Right renal cortex interstitium (tissue), 3 donors: ENCODE measurements around the gene MATK. TPM values are rescaled to one million over a fixed set of nuclear protein-coding genes. Genes with fewer than 3 reads are reported as not detected.
"Not testable (repeated sequence)": the region's sequence is repeated elsewhere in the genome, so short reads cannot be mapped to it uniquely, and the experiment has no call there.

ENCODE experiments used
- DNase-seq, 3 donors: peaks; one replicate each; pipeline ENCODE4 v3.0.0-alpha.2; 2013; ENCODE audit warnings: low read depth in 3 of 3, low spot score in 2 of 3
- polyA plus RNA-seq, 3 donors: library from polyadenylated mRNA; unstranded; fragments of 120-200 nt; gene quantifications; one replicate each; pipeline ENCODE4 v1.2.1, GENCODE V29; 2013; ENCODE audit not compliant: insufficient read length in 3 of 3

The MATK gene
- polyA plus RNA-seq, 3 donors, result 0.93 to 1.4 (median 1.0) TPM

DNA sequence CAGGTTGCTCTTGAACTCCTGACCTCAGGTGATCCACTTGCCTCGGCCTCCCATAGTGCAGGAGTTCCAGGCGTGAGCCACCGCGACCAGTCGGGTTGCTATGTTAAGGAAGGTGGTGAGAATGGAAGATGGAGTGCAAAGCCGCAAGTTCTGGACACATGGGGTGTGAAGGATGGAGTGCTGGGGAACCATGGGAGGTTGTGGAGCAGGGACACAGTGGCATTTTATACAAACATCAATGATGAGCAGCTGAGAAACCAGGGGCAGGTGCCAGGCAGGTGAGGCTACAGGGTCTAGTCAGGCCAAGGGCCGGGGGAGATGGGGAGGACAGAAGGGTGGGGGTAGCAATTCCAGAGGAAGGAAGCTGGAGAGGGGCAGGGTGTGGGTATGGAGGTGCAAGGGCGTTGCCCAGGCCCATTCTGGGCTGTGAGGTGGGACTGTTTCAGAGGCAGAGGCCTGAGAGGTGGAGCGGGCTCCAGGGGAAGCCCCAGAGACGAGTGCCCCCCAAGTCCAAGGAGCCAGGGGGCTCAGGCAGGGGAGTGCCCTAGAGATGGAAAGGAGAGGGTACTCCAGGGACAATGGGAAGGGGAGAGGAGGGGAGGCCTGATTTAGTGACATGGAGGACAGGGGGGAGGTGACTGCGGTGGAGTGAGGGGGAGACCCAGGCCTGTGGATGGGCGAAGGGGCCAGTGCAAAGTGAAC is 12.2 kb downstream of the MATK start:
- DNase-seq, result no peak

DNA sequence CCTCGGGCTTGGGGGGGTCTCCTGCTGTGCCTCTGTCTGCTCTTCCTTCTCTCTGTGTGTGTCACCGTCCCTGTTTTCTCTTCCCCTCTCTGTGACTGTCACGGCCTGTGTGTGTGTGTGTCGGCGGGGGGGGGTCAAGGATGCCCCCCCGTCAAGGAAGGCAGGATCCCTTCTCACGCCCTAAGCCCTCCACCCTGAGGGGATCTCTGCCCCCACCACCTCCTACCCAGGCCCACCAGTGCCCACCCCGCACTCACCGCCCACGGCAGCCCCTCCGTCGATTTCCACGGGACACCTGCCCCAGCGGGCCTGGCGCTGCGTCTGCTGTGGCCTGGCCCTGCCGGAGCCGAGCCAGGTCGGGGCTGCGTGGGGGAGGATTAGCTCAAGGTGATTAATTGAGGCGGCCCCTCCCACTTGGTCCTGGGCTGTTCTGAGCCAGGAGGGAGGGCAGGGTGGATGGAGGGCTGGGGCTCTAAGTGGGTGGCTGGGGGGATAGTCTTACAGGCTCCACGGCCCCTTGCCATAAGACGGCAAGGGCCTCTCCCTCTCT is 14.2 kb downstream of the MATK start, which contains the start of gene RAX2:
TSS of gene RAX2 (minus strand) at position 323 of the 550 bp plus-strand sequence. CDS start 486 bp downstream, outside the sequence.
- no peak for DNase-seq

DNA sequence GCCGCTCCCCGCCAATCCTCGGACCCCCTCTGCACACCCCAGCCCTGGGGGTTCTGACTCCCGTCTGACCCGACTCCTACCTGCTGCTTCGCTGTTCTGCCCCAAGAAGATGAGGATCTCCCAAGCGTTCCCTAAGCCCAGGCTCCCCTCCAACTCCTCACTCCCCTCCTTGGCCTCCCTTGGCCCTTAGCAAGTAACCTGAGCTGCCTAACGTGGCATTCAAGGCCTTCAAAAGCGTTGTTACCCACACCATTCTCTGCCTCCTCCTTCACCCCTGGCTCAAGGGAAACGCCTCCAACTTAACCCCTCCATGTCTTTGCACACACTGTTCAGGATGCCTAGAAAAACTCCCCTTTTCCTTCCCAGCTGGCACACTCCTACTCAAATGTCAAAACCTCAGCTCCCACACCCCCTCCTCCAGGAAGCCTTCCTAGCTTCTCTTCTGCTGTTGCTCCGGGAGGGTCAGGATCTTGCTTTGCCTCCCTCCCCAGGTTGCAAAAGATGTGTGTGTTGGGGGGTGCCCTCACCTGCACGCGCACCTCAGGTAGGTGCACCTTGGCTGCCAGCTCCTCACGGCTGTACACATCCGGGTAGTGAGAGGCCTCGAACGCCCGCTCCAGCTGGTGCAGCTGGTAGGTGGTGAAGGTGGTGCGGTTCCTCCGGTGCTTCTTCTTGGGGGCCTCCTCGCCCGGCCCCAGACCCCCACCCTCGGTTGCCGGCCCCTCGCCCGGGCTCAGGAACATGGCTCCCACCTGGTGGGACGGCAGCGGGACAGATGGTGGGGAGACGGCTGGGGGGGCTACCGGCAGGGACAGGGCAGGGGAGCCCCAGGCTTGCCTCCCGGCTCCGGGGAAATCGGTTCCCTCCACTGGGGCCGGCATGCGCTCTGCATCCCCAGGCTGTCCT is 14.9 kb downstream of the MATK start:
- no peak for DNase-seq

DNA sequence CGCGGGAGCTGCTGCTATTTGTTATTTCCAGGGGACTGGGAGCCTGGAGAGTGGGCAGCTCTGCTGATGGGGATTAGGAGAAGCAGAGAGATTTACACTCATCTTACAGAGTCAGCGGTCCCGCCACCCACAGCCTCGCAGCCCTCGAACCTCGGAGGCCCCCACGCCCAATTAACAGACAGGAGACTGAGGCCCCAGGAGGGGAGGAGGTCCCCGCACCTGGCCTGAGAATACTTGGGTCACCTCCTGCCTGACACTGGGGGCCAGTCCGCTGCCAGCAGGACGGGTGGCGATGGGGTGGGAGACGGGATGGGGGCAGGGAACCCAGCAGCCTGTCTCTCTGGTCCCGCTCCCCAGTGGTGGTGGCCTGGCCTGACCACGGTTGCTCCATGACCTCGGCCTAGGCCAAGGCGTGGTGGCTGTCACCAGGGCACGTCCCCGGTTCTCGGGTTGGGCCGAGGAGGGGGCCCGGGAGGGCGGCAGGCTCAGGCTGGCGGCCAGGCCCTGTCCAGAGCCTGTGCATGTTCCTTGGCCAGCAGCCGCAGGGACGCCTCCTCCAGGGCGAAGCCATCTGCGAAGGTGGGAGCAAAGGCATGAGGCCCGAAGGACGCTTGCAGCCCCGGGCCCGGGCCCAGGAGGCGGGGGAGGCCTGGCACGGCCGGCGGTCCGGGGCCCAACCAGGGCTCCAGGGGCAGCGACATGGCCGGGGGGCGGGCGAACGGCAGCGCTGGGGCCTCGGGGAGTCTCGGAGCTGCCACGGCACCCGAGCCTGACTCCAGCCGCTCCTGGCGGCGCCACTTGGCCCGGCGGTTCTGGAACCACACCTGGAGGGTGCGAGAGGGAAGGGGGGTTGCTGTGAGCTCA is 15.8 kb downstream of the MATK start:
- DNase-seq, result no peak

DNA sequence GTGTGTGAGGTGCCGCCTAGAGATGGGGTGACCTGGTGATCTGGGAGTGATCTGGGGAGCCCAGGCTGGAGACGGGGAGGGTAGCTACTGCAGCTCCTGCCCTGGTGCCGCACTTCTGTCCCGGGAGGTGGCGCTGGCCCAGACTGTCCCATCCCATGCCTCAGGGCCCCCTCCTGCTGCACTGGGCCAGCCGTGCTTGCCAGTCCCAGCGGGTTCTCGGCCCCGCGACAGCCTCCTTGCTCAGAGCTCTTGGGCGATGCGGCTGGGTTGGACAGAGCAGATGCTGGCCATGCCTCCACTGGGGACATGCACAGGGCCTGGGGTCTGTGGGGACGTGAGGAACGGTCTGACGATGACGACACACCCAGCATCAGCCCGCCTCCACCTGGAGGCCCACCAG is 16.7 kb downstream of the MATK start:
- DNase-seq, result no peak

DNA sequence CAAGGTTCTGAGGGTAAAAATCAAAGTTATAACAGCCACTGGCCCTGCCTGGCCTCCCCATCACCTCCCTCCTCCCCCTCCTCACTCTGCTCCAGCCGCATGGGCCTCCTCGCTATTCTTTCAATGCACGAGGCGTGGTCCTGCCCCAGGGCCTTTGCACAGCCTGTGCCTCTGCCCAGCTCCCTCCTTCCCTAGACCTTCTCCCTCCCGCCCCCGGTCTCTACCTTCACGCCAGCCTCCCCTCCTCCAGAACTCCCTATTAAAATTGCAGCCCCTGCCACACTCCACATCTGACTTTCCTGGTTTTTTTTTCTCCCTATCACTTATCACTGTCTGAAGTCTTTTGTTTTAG is 17.5 kb downstream of the MATK start:
- no peak for DNase-seq

DNA sequence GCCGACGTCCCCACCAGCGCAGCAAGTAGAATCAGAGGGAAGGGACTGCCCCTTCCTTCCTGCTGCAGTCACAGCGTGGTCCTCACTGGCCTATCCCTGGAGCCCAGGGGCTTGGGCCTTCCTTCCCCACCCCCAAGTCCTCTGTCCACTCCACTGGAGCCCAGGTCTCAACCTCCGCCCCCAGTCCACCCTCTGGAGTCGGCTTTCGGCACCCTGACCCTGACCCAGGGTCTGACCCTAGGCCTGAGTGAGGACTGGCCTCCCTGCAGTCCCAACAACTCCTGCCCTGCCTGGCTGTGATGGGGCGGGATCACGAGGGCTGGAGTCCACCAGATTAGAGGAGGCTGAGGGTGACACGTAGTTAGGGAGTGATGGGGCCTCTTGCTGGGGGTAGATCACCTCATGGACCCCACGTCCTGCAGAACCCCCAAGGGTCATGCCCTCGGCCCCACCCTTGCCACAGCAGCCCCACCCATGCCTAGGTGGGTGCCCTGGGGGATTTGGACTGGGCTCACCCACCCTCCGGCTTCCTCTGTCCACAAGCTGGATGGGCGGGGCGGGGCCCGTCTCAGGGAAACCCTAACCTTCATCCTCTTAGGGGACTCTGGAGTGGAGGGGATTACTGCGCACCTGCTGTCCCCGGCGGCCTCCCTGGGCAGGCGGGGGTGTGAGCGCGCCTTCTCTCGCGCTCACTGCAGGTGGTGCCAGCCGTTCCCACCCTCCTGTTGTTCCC is 18.0 kb downstream of the MATK start:
- no peak for DNase-seq

DNA sequence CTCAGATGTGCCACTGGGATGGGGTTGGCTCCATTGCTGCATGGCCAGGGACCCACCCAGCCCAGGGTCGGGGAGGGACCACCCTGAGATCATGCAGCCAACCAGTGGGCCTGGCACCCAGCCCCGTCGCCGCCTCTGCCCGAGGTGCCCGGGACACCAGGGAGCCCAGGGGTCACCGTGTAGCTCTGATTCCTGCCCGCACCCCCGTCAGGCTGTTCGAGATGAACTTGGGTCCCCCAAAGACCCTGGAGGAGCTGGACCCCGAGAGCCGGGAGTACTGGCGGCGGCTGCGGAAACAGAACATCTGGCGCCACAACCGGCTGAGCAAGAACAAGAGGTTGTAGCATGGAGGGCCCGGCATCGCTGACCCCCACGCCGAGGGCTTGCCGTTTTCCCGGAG is 19.1 kb downstream of the MATK start:
- no peak for DNase-seq

DNA sequence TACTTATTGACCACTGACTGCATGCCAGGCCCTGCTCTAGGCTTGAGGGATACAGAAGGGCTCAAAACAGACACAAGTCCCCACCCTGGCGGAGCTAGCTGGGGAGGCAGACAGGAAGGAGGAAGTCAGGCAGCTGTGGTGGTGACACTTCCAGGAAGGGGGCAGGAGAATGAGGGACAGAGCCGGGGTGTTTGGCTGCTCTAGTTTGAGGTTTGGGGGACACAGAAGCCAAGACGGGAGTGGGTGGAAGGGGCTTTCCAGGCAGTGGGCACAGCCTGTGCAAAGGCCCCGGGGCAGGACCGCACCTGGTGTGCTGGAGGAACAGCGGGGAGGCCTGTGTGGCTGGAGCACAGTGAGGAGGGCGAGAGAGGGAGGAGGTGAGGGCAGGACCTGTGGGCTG is 19.7 kb downstream of the MATK start:
- DNase-seq, result no peak

DNA sequence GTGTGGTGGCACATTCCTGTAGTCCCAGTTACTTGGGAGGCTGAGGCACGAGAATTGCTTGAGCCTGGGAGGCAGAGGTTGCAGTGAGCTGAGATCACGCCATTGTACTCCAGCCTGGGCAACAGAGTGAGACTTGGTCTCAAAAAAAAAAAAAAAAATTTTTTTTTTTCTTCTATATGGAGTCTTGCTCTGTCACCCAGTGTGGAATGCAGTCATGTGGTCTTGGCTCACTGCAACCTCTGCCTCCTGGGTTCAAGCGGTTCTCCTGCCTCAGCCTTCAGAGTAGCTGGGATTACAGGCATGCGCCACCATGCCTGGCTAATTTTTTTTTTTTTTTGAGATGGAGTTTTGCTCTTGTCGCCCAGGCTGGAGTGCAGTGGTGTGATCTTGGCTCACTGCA is 20.4 kb downstream of the MATK start:
- not testable (repeated sequence) for DNase-seq

DNA sequence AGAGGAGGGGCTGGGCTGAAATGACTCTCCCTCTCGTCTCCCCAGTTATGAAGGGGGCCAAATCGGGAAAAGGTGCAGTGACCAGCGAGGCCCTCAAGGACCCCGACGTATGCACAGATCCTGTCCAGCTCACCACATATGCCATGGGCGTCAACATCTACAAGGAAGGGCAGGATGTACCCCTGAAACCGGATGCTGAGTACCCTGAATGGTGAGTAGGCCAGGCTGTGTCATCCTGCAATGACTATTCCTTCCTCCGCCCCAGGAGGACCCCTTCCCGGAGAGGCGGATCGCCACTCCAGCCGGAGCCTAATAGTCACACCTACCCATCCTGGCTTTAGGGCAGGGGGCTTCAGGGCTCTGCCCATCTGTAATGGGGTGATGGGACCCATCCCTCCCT is 21.1 kb downstream of the MATK start:
- DNase-seq, result no peak

DNA sequence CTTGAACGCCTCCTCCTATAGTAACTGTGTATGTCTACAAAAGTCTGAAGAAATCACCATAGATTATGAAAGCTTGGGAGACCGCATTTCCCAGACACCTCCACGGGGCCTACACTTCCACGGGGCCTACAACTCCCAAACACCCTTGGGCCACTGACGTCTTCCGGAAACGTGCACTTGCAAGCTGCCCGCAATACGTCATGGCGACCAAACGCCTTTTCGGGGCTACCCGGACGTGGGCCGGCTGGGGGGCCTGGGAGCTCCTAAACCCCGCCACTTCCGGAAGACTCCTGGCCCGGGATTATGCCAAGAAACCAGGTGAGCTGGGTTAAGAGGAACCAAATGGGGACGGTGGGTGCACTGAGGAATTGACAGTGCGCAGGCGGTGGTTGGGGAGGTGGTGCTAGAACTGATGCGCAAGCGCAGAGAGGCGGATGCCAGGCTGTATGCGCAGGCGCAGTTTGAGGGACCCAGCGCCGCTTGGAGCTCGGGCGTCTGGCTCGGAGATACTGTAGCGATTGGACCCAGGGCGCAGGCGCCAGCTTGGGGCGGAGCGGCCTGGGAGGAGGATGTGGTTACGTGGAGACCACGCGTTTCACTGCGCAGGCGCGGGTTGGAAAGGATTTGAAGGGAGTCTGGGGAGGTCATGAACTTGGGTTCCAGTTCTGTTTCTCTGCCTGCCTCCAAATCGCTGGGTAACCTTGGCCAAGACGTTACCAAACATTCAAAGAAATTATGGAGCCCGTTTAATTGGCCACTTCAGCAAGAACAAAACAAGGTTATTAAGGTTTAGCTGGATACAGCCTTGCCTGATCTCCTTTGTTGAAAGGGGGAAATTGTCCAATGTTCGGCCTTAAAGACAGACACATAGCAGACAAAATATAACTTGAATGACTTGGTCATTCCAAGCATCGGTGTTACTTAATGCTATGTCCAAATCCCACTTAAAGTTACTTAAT is 23.4 kb downstream of the MATK start, which contains the start of gene MRPL54:
TSS of gene MRPL54 (plus strand) at position 182 of the 959 bp plus-strand sequence. CDS start at position 201, 19 bp downstream.
- peak; percentile 99 to 100 (median 99) for DNase-seq

DNA sequence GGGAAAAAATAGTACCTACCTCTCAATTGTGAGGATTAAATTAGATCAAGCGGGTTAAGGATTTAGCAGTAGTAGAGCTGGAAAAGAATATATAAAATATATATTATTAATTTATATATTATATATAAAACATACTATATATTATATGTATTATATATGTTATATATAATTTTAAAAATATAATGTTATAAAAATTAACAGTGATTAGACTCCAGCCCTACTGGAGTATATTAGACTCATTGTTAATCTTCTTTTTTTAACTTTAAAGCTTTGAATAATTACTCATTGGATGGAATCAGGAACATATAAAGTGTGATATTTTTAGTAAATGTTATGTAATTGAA is 24.1 kb downstream of the MATK start:
- no peak for DNase-seq

DNA sequence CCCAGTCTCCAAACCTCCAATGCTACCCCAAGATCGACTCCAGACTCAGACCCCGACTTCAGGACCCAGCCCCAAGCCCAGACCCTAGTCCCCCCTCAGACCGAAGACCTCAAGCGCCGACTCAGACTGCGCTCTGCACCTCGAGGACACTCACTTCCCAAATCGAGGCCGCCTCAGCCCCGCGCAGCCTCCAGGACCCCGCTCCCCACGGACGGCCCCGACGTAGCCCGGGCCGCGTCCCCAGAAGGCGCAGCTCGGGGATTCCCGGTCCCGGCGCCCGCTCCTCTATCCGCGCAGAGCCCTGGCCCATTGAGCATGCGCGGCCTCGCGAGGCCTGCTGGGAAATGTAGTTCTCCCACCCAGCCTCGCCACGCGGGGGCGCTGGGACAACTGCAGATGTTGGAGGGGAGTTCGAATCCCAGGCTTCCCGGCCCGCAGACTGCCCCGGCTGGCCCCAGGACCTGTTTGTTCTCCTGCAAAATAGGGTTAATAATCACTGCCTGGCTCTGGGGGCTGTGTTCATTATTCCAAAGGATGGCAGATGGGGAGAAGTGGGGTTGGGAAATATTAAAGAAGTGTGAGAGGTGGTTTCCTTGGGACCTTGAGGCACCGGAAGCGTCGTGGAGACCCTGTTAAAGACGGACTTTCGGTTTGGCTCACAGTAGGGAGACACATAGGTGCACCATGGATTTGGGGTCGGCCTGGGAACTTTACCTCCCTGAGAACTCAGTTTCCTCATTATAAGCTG is 24.6 kb downstream of the MATK start, which contains the start of gene APBA3:
TSS of gene APBA3 (minus strand) at position 311 of the 748 bp plus-strand sequence. CDS start 1,428 bp downstream, outside the sequence.
- peak; percentile 69 to 80 (median 71) for DNase-seq

DNA sequence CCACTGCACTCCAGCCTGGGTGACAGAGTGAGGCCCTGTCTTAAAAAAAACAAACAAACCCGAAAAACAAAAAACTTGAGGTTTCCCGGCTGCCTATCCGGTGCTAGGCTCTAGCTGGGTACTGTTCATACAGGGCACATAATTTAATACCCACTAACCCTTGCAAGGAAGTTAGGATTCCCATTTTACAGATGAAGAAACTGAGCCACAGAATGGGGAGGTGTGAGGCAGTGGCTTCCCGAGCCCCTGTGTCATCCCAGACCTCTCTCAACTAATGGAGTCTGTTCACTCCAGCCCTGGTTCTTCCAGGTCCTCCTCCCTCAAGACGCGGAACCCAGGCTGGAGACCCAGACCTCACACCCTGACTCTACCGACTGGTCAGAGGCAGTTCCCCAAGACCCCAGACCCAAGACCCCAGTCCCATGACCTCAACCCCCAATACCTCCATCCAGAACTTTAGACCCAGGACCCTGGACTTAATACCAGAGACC is 25.3 kb downstream of the MATK start:
- DNase-seq, result no peak

DNA sequence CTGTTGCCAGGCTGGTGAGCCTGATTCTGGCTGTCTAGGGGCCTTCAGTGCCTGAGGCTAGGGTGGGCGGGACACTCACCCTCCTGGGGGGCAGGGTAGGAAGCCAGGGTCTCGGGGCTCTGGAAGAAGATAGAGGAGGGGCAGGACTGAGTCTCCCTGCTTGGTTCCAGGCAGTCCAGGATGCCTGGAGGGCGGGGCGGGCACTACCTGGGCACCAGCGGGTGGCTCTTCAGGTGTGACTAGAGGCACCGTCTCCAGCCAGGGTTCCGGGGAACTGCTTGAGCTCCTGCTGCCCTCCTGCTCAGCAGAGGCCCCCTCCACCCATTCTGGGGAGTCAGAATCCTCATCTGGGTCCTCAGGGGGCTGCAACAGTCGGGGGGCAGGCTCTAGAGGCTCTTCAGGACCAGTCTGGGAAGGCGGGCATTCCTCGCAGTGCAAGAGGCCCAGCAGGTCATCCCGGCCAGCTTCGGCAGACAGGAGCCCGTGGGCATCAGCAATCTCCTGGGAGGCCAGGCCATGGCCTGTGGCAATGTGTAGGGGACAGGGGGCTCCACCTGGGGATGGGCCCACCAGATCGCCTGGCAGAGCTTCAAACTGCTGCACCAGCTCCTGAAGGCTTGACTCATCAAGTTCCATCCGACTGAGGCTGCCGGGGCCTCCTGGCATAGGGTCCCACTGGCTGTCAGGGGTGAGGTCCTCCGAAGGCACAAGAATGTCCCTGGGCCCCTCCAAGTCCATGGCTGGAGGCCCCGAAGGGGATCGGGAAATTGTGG is 26.5 kb downstream of the MATK start:
- DNase-seq, result no peak

DNA sequence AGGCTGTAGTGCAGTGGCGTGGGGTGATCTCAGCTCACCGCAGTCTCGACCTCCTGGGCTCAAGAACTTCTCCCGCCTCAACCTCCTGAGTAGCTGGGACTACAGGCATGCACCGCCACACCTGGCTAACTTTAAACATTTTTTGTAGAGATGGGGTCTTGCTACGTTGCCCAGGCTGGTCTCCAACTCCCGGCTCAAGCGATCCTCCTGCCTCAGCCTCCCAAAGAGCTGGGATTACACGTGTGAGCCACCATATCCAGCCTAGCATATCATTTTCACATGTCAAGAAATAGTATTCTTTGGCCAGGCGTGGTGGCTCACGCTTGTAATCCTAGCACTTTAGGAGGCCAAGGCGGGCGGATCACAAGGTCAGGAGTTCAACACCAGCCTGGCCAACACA is 27.9 kb downstream of the MATK start:
- DNase-seq, result not testable (repeated sequence)
